Upper lobe of left lung (tissue), 4 donors: ENCODE results near the gene TFB2M.

Experiments
- CTCF ChIP-seq, 6 experiments: fragments of 450-650 bp in 4 of 6; fragments of 200-600 bp in 2 of 6; sonication (generic) in 2 of 6; IDR thresholded peaks; one replicate each; pipeline ENCODE4 v1.5.1; 2016 to 2019; ENCODE audit warnings: antibody characterized with exemption in 6 of 6
- EP300 ChIP-seq, 4 donors: sonication (generic); formaldehyde crosslinking; IDR thresholded peaks; one replicate each; pipeline ENCODE4 v1.5.1; 2017; ENCODE audit warnings: antibody characterized with exemption in 4 of 4, control low read depth in 2 of 4
- POLR2A ChIP-seq, 4 donors: fragments of 450-650 bp; IDR thresholded peaks; one replicate each; pipeline ENCODE4 v1.5.1; 2016 to 2017; ENCODE audit warnings: antibody characterized with exemption in 4 of 4, mild to moderate bottlenecking in 2 of 4
- POLR2AphosphoS5 ChIP-seq, 2 donors: sonication (generic); formaldehyde crosslinking; IDR thresholded peaks; one replicate each; pipeline ENCODE4 v1.5.1; 2017; ENCODE audit warnings: antibody characterized with exemption in 2 of 2

GRCh38 chr1:246512230-246512629 is 53.8 kb downstream of the TFB2M start:
- TF ChIP-seq POLR2A (IDR thresholded peaks at IDR 0.05): no peak
- TF ChIP-seq CTCF (IDR thresholded peaks at IDR 0.05): no peak
- TF ChIP-seq POLR2AphosphoS5 (IDR thresholded peaks at IDR 0.05): no peak
- no peak for TF ChIP-seq EP300 (IDR thresholded peaks at IDR 0.05)
